ENCODE data around the gene VIPR2.

Gene VIPR2

GRCh38 chr7:159033956-159034355 is 110.7 kb downstream of the VIPR2 start:
- Mint-ChIP-seq H3K27ac (no peak overlapping the region), H3K4me1 (no peaks in the 10 kb centered on the region), H3K4me3 (no peak overlapping the region), H3K9me3 (no peaks in the 10 kb centered on the region), H3K36me3 (no peaks in the 10 kb centered on the region), H3K27me3 (peaks cover 8% of the 10 kb centered on the region)

DNA sequence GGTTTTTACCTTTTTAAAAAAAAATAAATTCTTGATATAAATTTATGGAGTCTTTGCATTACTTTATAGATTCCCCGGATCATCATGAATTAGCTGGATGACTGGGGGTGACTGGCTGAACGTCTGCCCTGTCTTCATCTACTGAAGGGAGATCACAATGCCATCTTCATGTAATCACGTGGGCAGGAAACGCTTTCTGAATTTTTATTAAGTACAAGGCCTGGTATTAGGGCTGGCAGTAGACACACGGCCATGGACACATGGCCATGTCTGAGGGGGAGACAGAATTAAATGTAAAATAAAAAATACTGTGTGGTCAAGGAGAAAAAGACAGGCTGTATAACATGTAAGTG is 111.2 kb downstream of the VIPR2 start:
- no peaks in the 10 kb centered on the region for H3K4me1 Mint-ChIP-seq
- H3K9me3 Mint-ChIP-seq = no peaks in the 10 kb centered on the region
- H3K36me3 Mint-ChIP-seq = no peaks in the 10 kb centered on the region
- H3K4me3 Mint-ChIP-seq = no peak overlapping the region
- H3K27ac Mint-ChIP-seq = no peak overlapping the region
- peaks cover 7% of the 10 kb centered on the region for H3K27me3 Mint-ChIP-seq

- Mint-ChIP-seq H3K27ac (no peak overlapping the region), H3K9me3 (no peaks in the 10 kb centered on the region), H3K27me3 (peaks cover 10% of the 10 kb centered on the region), H3K4me1 (no peaks in the 10 kb centered on the region), H3K4me3 (no peak overlapping the region), H3K36me3 (no peaks in the 10 kb centered on the region)
Measured at GRCh38 chr7:159032753-159033472, 111.8 kb downstream of the VIPR2 start.

GRCh38 chr7:159032322-159032721 is 112.3 kb downstream of the VIPR2 start:
- H3K27me3 Mint-ChIP-seq = peaks cover 11% of the 10 kb centered on the region
- no peak overlapping the region for H3K27ac Mint-ChIP-seq
- no peaks in the 10 kb centered on the region for H3K36me3 Mint-ChIP-seq
- H3K4me1 Mint-ChIP-seq = no peaks in the 10 kb centered on the region
- H3K9me3 Mint-ChIP-seq = no peaks in the 10 kb centered on the region
- H3K4me3 Mint-ChIP-seq = no peak overlapping the region

DNA sequence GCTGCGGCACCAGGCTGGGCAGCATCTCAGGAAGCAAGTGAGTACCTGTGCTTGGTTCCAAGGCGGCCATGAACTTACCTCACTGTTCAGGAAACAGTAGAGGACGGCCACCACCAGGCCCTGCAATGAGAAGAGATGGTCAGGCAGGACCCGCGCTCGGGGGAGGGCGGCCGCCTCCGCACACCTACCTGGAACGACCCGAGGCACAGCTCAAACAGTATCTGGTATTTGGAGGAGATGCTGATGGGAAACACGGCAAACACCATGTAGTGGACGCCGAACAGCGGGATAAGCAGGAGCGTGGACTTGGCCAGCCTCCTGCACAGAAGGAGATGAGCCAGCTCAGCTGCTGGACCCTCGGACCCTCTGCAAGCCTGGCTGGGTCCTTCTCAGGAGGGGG is 112.9 kb downstream of the VIPR2 start:
- no peak overlapping the region for H3K4me3 Mint-ChIP-seq
- peaks cover 2% of the 10 kb centered on the region for H3K4me1 Mint-ChIP-seq
- no peaks in the 10 kb centered on the region for H3K36me3 Mint-ChIP-seq
- no peaks in the 10 kb centered on the region for H3K9me3 Mint-ChIP-seq
- H3K27ac Mint-ChIP-seq = no peak overlapping the region
- H3K27me3 Mint-ChIP-seq = peaks cover 11% of the 10 kb centered on the region

DNA sequence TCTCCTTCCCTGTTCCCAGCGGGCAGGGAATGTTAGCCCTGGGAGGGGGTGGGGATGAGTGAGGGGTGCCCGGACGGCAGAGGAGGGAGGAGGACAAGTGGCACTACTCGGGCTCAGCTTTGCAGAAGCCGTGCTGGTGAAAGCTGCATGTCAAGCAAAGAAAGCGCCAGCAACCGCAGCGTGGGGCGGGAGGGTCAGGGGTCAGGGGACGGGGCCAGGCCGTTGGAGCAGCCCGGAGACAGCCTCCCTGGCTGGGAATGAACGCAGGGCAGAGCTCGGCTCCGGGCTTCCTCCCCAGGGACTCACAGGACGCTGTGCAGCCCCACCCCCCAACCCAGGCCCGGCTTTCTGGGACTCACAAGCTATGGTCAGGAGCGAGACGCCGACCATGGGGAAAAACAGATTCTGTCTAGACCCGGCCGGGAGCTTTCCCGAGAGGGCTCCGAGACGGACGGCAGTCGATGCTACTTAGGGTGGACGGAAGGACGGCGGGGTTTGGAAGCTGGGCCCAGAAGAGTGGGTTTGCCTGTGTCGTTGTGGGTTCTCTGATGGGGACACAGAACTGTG is 113.4 kb downstream of the VIPR2 start:
- Mint-ChIP-seq H3K27ac (no peak overlapping the region), H3K4me1 (peaks cover 7% of the 10 kb centered on the region), H3K4me3 (peak overlapping the region; percentile 60), H3K9me3 (no peaks in the 10 kb centered on the region), H3K27me3 (peaks cover 11% of the 10 kb centered on the region), H3K36me3 (no peaks in the 10 kb centered on the region)

DNA sequence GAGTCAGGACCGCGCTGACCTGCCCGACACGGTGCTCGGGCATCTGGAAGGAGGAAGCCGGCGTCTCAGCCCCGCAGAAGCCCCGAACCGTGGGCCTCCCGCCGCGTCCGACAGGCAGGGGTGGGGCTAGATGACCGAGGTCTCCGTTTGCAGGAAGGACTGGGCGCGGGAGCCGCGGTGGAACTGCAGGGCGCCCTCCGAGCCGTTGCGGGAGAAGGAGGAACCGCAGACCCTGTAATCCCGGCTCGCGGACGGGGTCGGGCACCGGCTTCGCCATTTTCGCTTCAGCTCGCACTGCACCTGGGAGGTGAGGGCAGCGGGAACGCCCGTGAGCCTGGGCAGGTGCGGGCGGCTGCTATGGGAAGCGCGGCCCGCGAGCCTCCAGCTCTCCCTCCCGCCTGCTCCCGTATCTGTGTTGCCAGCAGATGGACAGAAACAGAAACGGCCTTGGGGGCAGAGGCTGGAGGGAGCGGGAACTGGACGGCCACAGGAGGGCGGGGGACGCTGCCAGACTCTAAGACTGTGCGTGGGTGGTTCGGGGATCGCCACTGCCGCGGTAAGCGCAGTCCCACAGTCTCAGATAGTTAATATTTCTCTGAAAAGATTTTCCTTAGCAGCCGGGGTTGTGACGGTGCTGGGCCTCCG is 114.1 kb downstream of the VIPR2 start:
- Mint-ChIP-seq H3K9me3 (no peaks in the 10 kb centered on the region), H3K4me3 (peak overlapping the region; percentile 60), H3K36me3 (no peaks in the 10 kb centered on the region), H3K27me3 (peaks cover 11% of the 10 kb centered on the region), H3K27ac (no peak overlapping the region), H3K4me1 (peaks cover 7% of the 10 kb centered on the region)

- Mint-ChIP-seq H3K4me3 (no peak overlapping the region), H3K27me3 (peaks cover 11% of the 10 kb centered on the region), H3K9me3 (no peaks in the 10 kb centered on the region), H3K27ac (no peak overlapping the region), H3K4me1 (peaks cover 7% of the 10 kb centered on the region), H3K36me3 (no peaks in the 10 kb centered on the region)
Measured at GRCh38 chr7:159028508-159029401, 115.9 kb downstream of the VIPR2 start.

DNA sequence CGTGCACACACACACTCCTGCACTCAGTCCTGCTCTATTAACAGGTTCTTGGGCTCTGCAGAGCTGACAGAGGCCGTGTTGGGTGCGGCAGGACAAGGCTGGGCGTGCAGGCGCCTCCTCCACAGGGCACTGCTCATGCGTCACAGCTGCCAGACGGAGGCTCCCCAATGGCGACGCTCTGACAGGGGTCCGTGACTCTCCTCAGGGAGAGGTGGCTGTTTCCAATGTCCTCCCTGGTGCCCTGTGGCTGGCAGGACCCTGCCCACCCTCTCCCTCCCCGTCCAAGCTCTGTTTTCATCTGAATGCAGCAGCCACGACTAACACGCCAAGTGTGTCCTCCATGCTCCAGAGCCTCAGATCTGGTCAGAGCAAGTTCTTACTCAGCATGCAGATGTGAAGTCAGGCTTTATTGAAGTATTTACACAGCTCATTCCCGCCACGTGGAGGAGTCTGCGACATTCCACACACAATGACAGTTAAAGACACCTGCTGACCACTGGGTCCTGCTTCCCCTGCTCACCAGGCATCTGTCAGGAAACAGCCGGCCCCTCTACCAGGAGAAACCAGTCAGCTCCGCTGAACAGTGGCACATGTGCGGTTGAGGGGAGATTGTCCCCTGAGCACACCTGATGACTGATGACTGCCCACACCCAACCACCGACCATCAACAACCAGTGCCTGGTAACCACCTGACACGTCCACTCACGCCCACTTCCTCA is 116.7 kb downstream of the VIPR2 start:
- H3K4me3 Mint-ChIP-seq = no peak overlapping the region
- no peak overlapping the region for H3K27ac Mint-ChIP-seq
- H3K36me3 Mint-ChIP-seq = no peaks in the 10 kb centered on the region
- peaks cover 7% of the 10 kb centered on the region for H3K4me1 Mint-ChIP-seq
- H3K27me3 Mint-ChIP-seq = peaks cover 11% of the 10 kb centered on the region
- H3K9me3 Mint-ChIP-seq = no peaks in the 10 kb centered on the region

- Mint-ChIP-seq H3K4me1 (peaks cover 7% of the 10 kb centered on the region), H3K36me3 (no peaks in the 10 kb centered on the region), H3K27me3 (peaks cover 11% of the 10 kb centered on the region), H3K4me3 (no peak overlapping the region), H3K27ac (no peak overlapping the region), H3K9me3 (no peaks in the 10 kb centered on the region)
Measured at GRCh38 chr7:159027056-159027788, 117.4 kb downstream of the VIPR2 start.

- Mint-ChIP-seq H3K4me3 (peak overlapping the region; percentile 11), H3K36me3 (no peaks in the 10 kb centered on the region)
Measured at GRCh38 chr7:159026271-159027055, 118.2 kb downstream of the VIPR2 start.

GRCh38 chr7:159025161-159025779 is 119.4 kb downstream of the VIPR2 start:
- H3K27me3 Mint-ChIP-seq = peaks cover 7% of the 10 kb centered on the region
- H3K4me1 Mint-ChIP-seq = peaks cover 7% of the 10 kb centered on the region
- H3K36me3 Mint-ChIP-seq = no peaks in the 10 kb centered on the region
- no peaks in the 10 kb centered on the region for H3K9me3 Mint-ChIP-seq
- no peak overlapping the region for H3K27ac Mint-ChIP-seq
- no peak overlapping the region for H3K4me3 Mint-ChIP-seq

More at GRCh38 chr7:159026271-159027055, 118.2 kb downstream of the VIPR2 start:
- no peak overlapping the region for H3K27ac Mint-ChIP-seq
- H3K4me1 Mint-ChIP-seq = peaks cover 7% of the 10 kb centered on the region
- no peaks in the 10 kb centered on the region for H3K9me3 Mint-ChIP-seq
- peaks cover 10% of the 10 kb centered on the region for H3K27me3 Mint-ChIP-seq

DNA sequence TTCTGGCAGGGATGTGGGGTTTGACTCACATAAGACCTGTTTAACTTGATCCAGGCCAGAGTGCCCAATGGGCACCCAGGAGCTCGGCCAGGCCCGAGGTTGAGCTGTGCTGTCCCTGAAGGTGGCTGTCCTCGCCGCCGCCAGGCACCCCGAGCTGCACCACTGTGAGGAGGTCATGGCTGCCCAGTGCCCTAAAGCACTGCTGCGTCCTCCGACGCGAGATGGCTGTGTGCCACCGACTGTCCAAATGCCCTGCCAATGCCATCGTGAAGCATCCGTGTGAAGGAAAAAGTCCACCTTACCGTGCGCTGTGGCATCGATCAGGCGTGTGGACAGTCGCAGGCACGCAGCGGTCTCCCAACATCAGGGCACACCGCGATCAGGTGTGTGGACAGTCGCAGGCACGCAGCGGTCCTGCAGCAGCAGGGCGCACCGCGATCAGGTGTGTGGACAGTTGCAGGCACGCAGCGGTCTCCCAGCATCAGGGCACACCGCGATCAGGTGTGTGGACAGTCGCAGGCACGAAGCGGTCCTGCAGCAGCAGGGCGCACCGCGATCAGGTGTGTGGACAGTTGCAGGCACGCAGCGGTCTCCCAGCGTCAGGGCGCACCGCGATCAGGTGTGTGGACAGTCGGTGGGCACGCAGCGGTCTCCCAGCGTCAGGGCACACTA is 120.3 kb downstream of the VIPR2 start:
- peaks cover 7% of the 10 kb centered on the region for H3K4me1 Mint-ChIP-seq
- no peak overlapping the region for H3K27ac Mint-ChIP-seq
- H3K27me3 Mint-ChIP-seq = peaks cover 8% of the 10 kb centered on the region
- H3K4me3 Mint-ChIP-seq = no peak overlapping the region
- no peaks in the 10 kb centered on the region for H3K36me3 Mint-ChIP-seq
- H3K9me3 Mint-ChIP-seq = no peaks in the 10 kb centered on the region
